Smooth muscle cell (in vitro differentiated cells): ENCODE data around the gene TRIM16. TPM values are rescaled to one million over a fixed set of nuclear protein-coding genes. Genes with fewer than 3 reads are reported as not detected.
"Not testable (repeated sequence)": the region's sequence is repeated elsewhere in the genome, so short reads cannot be mapped to it uniquely, and the experiment has no call there.

Source experiments
- DNase-seq: peaks from one replicate; lab custom pipeline; 2025; ENCODE audit not compliant: unreplicated experiment; lab: John Stamatoyannopoulos, UW
- H2AFZ ChIP-seq: fragments of 200-600 bp; sonication (generic); 2 replicates; pipeline ENCODE4 v1.6.0; 2016; ENCODE audit warnings: antibody characterized with exemption, low read depth, mild to moderate bottlenecking
- H3F3A ChIP-seq: fragments of 200-600 bp; sonication (generic); 2 replicates; pipeline ENCODE4 v1.6.0; 2017; ENCODE audit warnings: antibody characterized with exemption, low read depth
- H3K27ac ChIP-seq: fragments of 200-600 bp; sonication (generic); 2 replicates; pipeline ENCODE4 v1.5.1; 2016; ENCODE audit warnings: low read depth, mild to moderate bottlenecking
- H3K27me3 ChIP-seq: fragments of 200-600 bp; sonication (generic); 2 replicates; pipeline ENCODE4 v1.6.1; 2016; ENCODE audit warnings: low read depth, mild to moderate bottlenecking
- H3K36me3 ChIP-seq: fragments of 200-600 bp; sonication (generic); 2 replicates; pipeline ENCODE4 v1.5.1; 2016; ENCODE audit warnings: low read depth
- H3K4me1 ChIP-seq: fragments of 200-600 bp; sonication (generic); 2 replicates; pipeline ENCODE4 v1.5.1; 2016; ENCODE audit warnings: low read depth
- H3K4me2 ChIP-seq: fragments of 200-600 bp; sonication (generic); 2 replicates; pipeline ENCODE4 v1.6.0; 2016; ENCODE audit warnings: mild to moderate bottlenecking
- H3K4me3 ChIP-seq: fragments of 200-600 bp; sonication (generic); 2 replicates; pipeline ENCODE4 v1.5.1; 2016; ENCODE audit warnings: mild to moderate bottlenecking
- H3K79me2 ChIP-seq: fragments of 200-600 bp; sonication (generic); 2 replicates; pipeline ENCODE4 v1.6.0; 2016; ENCODE audit warnings: low read depth, mild to moderate bottlenecking
- H3K9ac ChIP-seq: fragments of 200-600 bp; sonication (generic); 2 replicates; pipeline ENCODE4 v1.6.0; 2016; ENCODE audit warnings: low read depth
- H3K9me3 ChIP-seq: fragments of 200-600 bp; sonication (generic); replicated peaks from 2 replicates; pipeline ENCODE4 v1.5.1; 2016; ENCODE audit warnings: low read depth
- H4K20me1 ChIP-seq: fragments of 200-600 bp; sonication (generic); 2 replicates; pipeline ENCODE4 v1.6.0; 2016; ENCODE audit warnings: low read depth
- WGBS: methylation state at CpG from one replicate; pipeline ENCODE4 v1.1.7; 2016; ENCODE audit warnings: low lambda C conversion rate; 5-methylcytosine and 5-hydroxymethylcytosine counted together
- polyA plus RNA-seq: library from polyadenylated mRNA; unstranded; fragments of >200 nt; fragmentation: Nextera tagmentation; extraction: Ambion mirVana; gene quantifications from 2 replicates; pipeline ENCODE4 v1.2.1, GENCODE V29; 2016
- total RNA-seq: library from RNA; depleted of rRNA; stranded (reverse); fragments of >200 nt; gene quantifications from 2 replicates; pipeline ENCODE4 v1.2.3, GENCODE V29; 2014
- TF ChIP-seq, protein P1 (sequence below): fragments of 200-600 bp; sonication (generic); IDR thresholded peaks from 2 replicates; pipeline ENCODE4 v1.5.1; 2017; ENCODE audit warnings: borderline replicate concordance, mild to moderate bottlenecking, antibody characterized with exemption; ENCODE audit not compliant: insufficient read depth, poor library complexity, severe bottlenecking

Gene TRIM16
- total and polyA plus RNA-seq, 2 experiments from 2014 or later = 20.7 to 29.7 TPM

DNA sequence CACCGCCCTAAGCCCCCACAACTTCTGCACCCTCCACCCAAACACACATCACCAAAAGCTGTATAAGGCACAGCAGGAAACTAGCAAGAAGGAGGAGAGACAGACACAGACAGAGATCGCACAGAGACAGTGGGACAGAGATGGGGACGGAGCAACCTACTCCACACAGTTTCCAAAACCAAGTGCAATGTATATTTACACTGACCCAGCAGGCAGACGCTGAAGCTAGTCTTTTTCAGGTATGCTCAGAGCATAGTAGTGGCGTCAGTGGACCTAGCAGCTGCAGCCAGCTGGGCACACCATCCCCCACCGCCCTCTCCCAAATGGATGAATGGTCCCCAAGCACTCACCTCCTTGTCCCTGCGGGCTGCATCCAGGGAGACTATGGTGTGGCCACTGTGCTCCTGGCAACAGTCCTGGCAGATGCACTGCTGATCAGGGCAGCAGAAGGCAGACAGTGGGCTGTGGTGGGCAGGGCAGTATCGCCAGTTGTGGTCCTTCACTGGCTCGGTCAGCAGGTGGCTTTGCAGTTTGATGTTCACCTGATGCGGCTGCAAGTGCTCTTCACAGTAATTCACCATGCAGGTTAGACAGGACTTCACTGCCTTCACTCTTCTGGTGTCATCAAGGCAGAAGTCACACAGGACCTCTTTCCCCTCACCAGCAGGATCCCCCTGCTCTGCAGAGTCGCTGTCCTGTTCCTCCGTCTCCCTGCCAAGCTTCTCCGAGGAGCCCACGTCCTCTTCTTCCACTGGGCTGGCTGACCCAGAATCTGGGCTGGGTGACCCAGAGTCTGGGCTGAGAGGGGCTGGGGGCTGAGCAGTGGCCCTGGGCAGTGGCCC is 33.1 kb downstream of the TRIM16 start:
- DNase-seq = no peak
- H3K4me3 ChIP-seq = peak overlapping the region; percentile 49
- H3K79me2 ChIP-seq = peaks cover 17% of the 10 kb centered on the region
- WGBS = 64% methylated on average over 14 of the region's 14 CpGs
- H3K27me3 ChIP-seq = no peaks in the 10 kb centered on the region
- H3K9ac ChIP-seq = peak overlapping the region; percentile 64
- H3K27ac ChIP-seq = peak overlapping the region; percentile 79
- peaks cover 23% of the 10 kb centered on the region for H3K4me1 ChIP-seq
- H3F3A ChIP-seq = peaks cover 3% of the 10 kb centered on the region
- TF ChIP-seq, protein P1, sequence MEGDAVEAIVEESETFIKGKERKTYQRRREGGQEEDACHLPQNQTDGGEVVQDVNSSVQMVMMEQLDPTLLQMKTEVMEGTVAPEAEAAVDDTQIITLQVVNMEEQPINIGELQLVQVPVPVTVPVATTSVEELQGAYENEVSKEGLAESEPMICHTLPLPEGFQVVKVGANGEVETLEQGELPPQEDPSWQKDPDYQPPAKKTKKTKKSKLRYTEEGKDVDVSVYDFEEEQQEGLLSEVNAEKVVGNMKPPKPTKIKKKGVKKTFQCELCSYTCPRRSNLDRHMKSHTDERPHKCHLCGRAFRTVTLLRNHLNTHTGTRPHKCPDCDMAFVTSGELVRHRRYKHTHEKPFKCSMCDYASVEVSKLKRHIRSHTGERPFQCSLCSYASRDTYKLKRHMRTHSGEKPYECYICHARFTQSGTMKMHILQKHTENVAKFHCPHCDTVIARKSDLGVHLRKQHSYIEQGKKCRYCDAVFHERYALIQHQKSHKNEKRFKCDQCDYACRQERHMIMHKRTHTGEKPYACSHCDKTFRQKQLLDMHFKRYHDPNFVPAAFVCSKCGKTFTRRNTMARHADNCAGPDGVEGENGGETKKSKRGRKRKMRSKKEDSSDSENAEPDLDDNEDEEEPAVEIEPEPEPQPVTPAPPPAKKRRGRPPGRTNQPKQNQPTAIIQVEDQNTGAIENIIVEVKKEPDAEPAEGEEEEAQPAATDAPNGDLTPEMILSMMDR = no peak
- H2AFZ ChIP-seq = no peak overlapping the region
- no peaks in the 10 kb centered on the region for H4K20me1 ChIP-seq
- no peaks in the 10 kb centered on the region for H3K9me3 ChIP-seq
- H3K36me3 ChIP-seq = no peaks in the 10 kb centered on the region
- peak overlapping the region; percentile 86 for H3K4me2 ChIP-seq

DNA sequence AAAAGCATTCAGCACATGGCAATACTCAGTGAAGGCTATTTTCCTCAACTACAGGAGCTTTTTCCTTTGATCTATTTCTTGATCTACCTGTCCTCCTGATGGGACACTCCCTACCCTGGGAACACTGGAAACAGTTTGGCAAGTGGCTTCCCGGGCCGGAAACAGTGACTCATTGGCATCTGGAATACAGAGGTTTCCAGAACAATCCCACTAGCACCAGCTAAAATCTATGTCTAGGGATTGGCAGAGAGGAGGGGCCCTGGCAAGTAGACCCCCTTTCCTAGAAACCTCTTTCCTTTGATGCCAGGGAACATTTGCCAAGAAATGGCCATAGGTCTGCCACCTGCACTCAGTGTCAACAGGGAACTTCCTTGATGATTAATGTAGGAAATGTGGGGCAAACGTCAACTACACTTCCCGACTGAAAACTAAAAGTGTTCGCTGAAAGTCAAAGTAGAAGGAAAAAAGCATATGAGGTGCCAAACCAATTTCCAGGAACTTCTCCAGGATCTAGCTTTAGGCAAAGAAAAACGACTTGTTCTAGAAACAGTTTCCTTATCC is 34.2 kb downstream of the TRIM16 start:
- no peaks in the 10 kb centered on the region for H3K36me3 ChIP-seq
- no peaks in the 10 kb centered on the region for H3K9me3 ChIP-seq
- H3K27me3 ChIP-seq = no peaks in the 10 kb centered on the region
- TF ChIP-seq, protein P1 = no peak
- no peaks in the 10 kb centered on the region for H3F3A ChIP-seq
- H3K27ac ChIP-seq = peak overlapping the region; percentile 79
- peaks cover 27% of the 10 kb centered on the region for H3K4me1 ChIP-seq
- H3K9ac ChIP-seq = peak overlapping the region; percentile 64
- H2AFZ ChIP-seq = no peak overlapping the region
- peak overlapping the region; percentile 49 for H3K4me3 ChIP-seq
- WGBS = 61% methylated on average over 6 of the region's 6 CpGs
- peak overlapping the region; percentile 86 for H3K4me2 ChIP-seq
- peaks cover 17% of the 10 kb centered on the region for H3K79me2 ChIP-seq
- no peak for DNase-seq
- H4K20me1 ChIP-seq = no peaks in the 10 kb centered on the region

DNA sequence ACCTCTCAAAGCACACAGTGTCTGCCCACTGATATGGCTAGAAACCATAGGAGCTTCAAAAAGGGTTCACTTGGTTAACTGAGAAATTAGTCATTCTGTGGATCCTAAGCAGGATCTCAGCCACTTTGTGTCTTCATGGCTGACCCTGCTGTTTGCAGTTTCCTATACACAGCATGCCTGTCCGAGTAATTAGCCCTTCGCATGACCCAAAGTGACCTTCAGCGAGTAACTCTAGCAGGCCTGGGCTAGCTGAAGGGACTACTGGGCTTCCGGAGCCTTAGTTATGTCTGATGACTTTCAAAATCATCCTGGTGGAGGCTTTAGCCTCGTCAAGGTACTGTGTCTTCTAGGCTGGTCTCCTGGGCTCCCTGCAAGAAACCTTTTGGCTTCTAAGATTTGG is 35.7 kb downstream of the TRIM16 start:
- Histone ChIP-seq H3F3A (no peaks in the 10 kb centered on the region), H3K79me2 (peaks cover 17% of the 10 kb centered on the region), H3K27ac (peak overlapping the region; percentile 79), H3K27me3 (no peaks in the 10 kb centered on the region), H3K4me2 (peak overlapping the region; percentile 86), H3K9ac (peak overlapping the region; percentile 17), H2AFZ (no peak overlapping the region), H3K4me3 (peak overlapping the region; percentile 49), H3K4me1 (peaks cover 14% of the 10 kb centered on the region), H3K9me3 (no peaks in the 10 kb centered on the region), H3K36me3 (no peaks in the 10 kb centered on the region), H4K20me1 (no peaks in the 10 kb centered on the region)
- TF ChIP-seq, protein P1 = no peak
- WGBS = 68% methylated on average over 5 of the region's 5 CpGs
- no peak for DNase-seq

DNA sequence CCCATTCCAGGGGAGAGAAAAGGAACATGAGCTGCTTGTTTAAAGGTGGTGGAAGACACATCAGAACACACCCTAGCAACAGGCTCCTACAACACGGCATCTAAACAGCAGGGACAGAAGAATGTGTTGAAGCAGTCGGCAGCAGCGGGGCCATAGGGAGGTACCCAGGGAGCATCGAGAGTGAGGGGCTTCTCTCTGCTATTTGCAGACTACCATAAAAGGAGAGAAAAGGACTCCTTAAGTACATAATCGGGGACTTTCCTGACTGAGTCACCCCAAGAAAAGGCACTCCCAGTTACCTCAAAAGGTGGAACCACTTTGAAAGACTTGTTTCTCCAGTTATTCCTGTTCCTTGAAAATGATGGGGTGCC is 38.2 kb downstream of the TRIM16 start:
- H2AFZ ChIP-seq, H3K4me3 ChIP-seq, H3K9me3 ChIP-seq, DNase-seq, H3F3A ChIP-seq, H4K20me1 ChIP-seq, H3K27me3 ChIP-seq, H3K36me3 ChIP-seq: not testable (repeated sequence)
- Histone ChIP-seq H3K27ac (peak overlapping the region; percentile 96), H3K4me2 (peak overlapping the region; percentile 68), H3K79me2 (peaks cover 17% of the 10 kb centered on the region), H3K4me1 (peaks cover 13% of the 10 kb centered on the region), H3K9ac (peak overlapping the region; percentile 88)
- 57% methylated on average over 5 of the region's 5 CpGs for WGBS

DNA sequence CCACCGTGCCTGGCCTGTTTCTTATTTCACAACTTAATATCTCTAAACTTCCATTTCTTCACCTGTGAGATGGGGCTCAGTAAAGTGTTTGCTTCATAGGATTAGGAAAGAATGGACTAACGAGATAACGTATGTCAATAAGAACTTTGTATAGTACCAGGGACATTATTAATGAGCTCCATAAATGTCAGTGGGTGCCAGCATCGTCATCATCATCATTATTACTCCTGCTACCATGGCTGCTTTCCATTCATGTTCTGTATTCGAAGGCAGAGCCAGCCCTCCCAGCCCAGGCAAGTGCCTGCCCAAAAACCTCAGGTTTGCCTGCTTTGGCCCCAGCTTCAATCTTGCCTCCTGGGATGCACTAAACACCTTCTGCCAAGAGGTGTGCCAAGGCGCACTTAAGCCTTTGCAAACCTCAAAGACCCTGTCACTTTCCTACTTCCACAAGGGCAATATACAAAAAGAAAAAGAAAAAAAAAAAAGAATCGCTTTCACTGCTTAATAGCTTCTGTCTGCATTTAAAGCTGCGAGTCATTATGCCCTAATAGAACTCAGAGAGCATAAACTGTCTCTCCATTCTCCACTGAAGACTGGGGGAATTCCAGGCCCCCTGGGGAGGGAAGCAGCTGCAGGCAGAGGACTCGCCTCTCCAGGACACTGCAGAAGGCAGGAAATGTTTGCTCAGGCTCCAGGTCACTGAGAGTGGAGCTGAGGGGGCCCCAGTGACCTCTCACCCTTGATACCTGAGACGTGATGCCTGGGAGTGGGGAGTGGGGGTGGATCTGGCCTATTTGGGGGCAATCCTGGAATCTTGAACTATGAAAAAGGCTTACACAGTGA is 38.8 kb downstream of the TRIM16 start:
- H3K27me3 ChIP-seq, DNase-seq, H3F3A ChIP-seq, H3K4me3 ChIP-seq, H3K36me3 ChIP-seq, H2AFZ ChIP-seq, H3K9me3 ChIP-seq, H4K20me1 ChIP-seq: not testable (repeated sequence)
- 46% methylated on average over 9 of the region's 10 CpGs for WGBS
- Histone ChIP-seq H3K4me1 (peaks cover 11% of the 10 kb centered on the region), H3K79me2 (peaks cover 13% of the 10 kb centered on the region), H3K9ac (peak overlapping the region; percentile 88), H3K27ac (peak overlapping the region; percentile 96), H3K4me2 (peak overlapping the region; percentile 68)
